Activated naive CD4-positive, alpha-beta T cell treated with anti-CD3 and anti-CD28 coated beads, Interleukin-2, amount 50 U/mL, for 24 hours (primary cell): ENCODE results near the gene PRKCQ.

Source experiments
- H3K27ac Mint-ChIP-seq: one replicate; pipeline ENCODE4 v1.8.0; 2021; ENCODE audit warnings: mild to moderate bottlenecking, mixed read lengths
- H3K27me3 Mint-ChIP-seq: one replicate; pipeline ENCODE4 v1.8.0; 2021; ENCODE audit warnings: mixed read lengths
- H3K36me3 Mint-ChIP-seq: one replicate; pipeline ENCODE4 v1.8.0; 2021; ENCODE audit warnings: mixed read lengths
- H3K4me1 Mint-ChIP-seq: one replicate; pipeline ENCODE4 v1.8.0; 2021; ENCODE audit warnings: mixed read lengths
- H3K4me3 Mint-ChIP-seq: one replicate; pipeline ENCODE4 v1.8.0; 2021; ENCODE audit warnings: mild to moderate bottlenecking, mixed read lengths
- H3K9me3 Mint-ChIP-seq: one replicate; pipeline ENCODE4 v1.8.0; 2021; ENCODE audit warnings: mixed read lengths

Gene PRKCQ

DNA sequence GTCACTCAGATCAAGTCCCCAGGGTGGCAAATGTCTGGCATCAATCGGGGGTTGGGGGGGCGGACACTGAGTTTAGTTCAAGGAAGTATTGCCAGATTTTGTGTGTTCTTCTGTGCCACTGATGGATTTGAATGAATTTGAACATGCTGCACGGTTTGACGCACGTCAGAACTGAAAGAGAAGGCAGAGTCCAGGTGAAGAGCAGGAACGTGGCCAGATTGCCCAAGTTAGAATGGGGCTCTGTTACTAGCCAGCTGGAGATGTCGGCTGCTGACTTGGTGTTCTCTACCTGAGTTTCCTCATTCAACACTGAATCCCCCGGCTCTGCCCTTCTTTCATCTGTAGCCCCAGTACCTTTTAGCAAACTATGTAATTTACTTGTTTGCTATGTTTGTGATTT is 180.2 kb downstream of the PRKCQ start:
- Mint-ChIP-seq H3K27me3 (no peaks in the 10 kb centered on the region), H3K4me3 (no peak overlapping the region), H3K27ac (no peak overlapping the region), H3K36me3 (no peaks in the 10 kb centered on the region), H3K4me1 (peaks cover 10% of the 10 kb centered on the region), H3K9me3 (no peaks in the 10 kb centered on the region)

DNA sequence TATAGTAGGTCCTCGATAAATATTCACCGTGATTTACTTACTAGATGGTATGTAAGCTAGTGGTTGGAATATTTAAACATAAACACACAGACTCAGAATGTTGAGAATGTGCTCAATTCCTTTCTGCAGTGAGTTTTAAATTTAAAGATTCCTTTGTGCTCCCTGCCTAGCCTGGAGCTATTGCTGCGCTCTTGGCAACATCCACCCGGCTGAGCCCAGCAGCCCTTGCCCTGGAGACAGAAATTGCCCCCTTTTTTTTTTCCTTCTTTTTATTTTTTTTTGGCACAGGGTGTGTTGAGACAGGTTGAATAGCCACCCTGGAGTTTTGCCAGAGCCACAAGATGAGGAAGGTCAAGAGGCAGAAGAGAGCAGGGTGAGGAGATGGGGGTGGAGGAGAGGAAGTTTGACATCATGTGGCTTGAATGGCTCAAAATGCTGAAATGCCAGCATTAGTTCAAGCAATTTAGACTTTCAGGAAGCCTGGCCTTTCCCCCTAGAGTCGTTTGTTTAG is 180.8 kb downstream of the PRKCQ start:
- no peaks in the 10 kb centered on the region for H3K27me3 Mint-ChIP-seq
- H3K27ac Mint-ChIP-seq = no peak overlapping the region
- no peaks in the 10 kb centered on the region for H3K36me3 Mint-ChIP-seq
- peaks cover 10% of the 10 kb centered on the region for H3K4me1 Mint-ChIP-seq
- no peak overlapping the region for H3K4me3 Mint-ChIP-seq
- H3K9me3 Mint-ChIP-seq = no peaks in the 10 kb centered on the region

DNA sequence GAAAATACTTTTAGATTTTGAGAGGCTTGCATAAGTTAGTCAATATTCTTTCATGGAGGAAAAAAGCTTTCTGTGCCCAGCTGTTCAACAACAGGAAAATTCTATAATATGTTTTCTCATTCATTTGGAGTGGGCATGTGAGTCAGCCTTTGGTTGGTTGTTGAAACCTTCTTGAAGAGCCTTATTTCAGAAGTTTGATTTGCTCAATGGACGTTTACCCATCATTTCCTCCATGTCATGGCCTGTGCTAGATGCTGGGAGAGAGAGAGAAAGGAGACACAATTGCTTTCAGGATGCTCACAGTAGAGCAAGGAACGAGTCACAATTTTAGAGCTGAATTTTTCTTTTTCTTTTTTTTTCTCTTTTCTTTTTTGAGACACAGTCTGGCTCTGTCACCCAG is 181.7 kb downstream of the PRKCQ start:
- no peaks in the 10 kb centered on the region for H3K27me3 Mint-ChIP-seq

DNA sequence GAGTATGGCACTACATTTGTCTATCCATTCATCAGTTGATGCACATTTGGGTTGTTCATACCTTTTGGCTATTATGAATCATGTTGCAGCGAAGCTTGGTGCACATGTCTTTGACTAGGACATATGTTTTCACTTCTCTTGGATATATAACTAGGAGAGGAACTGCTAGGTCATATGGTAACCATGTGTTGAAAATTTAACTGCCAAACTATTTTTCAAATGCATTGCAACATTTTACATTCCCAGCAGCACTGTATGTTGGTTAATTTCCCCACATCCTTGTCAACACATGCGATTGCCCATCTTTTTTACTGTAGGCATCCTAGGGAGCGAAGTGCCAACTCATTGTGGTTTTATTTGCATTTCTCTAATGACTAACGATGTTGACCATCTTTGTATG is 183.4 kb downstream of the PRKCQ start:
- Mint-ChIP-seq H3K4me1 (peaks cover 2% of the 10 kb centered on the region), H3K27me3 (no peaks in the 10 kb centered on the region), H3K9me3 (no peaks in the 10 kb centered on the region), H3K27ac (no peak overlapping the region), H3K36me3 (peaks cover 2% of the 10 kb centered on the region), H3K4me3 (no peak overlapping the region)

More for the DNA sequence above, 181.7 kb downstream of the PRKCQ start:
- H3K9me3 Mint-ChIP-seq = no peaks in the 10 kb centered on the region
- H3K27ac Mint-ChIP-seq = no peak overlapping the region
- no peak overlapping the region for H3K4me3 Mint-ChIP-seq
- peaks cover 10% of the 10 kb centered on the region for H3K4me1 Mint-ChIP-seq
- no peaks in the 10 kb centered on the region for H3K36me3 Mint-ChIP-seq

DNA sequence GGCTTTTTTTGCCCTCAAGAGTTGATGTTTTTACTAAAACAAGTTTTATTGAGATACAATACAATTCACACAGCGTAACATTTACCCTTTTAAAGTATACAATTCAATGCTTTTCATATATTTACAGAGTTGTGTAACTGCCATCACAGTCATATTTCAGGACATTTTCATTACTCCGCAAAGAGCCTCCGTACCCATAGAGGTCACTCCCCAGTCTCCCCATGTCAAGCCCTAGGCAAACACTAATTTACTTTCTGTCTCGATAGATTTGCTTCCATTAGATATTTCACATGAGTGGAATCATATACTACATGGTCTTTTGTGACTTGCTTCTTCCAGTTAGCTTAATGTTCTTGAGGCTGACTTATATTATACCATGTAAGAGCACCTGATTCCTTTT is 183.8 kb downstream of the PRKCQ start:
- no peaks in the 10 kb centered on the region for H3K4me1 Mint-ChIP-seq
- peaks cover 2% of the 10 kb centered on the region for H3K36me3 Mint-ChIP-seq

DNA sequence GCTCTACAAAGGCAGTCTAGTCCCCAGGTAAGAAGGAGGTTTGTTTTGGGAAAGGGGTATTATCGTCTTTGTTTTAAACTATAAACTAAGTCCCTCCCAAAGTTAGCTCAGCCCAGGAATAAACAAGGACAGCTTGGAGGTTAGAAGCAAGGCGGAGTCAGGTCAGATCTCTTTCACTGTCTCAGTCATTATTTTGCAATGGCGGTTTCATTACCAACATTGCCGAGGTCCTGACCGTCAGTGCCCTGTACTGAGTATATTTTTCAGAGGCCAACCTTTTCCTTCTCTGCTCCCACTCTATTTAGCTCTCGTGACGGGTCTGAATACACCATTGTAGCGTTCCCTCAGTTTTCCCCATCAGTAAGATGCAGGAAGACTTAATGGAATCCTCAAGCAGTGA is 184.5 kb downstream of the PRKCQ start:
- H3K9me3 Mint-ChIP-seq = peaks cover under 1% of the 10 kb centered on the region
- H3K4me3 Mint-ChIP-seq = no peak overlapping the region
- no peak overlapping the region for H3K27ac Mint-ChIP-seq
- H3K4me1 Mint-ChIP-seq = no peaks in the 10 kb centered on the region
- H3K36me3 Mint-ChIP-seq = peaks cover 4% of the 10 kb centered on the region
- H3K27me3 Mint-ChIP-seq = no peaks in the 10 kb centered on the region

More for the DNA sequence above, 183.8 kb downstream of the PRKCQ start:
- Mint-ChIP-seq H3K9me3 (no peaks in the 10 kb centered on the region), H3K27ac (no peak overlapping the region), H3K4me3 (no peak overlapping the region), H3K27me3 (no peaks in the 10 kb centered on the region)

DNA sequence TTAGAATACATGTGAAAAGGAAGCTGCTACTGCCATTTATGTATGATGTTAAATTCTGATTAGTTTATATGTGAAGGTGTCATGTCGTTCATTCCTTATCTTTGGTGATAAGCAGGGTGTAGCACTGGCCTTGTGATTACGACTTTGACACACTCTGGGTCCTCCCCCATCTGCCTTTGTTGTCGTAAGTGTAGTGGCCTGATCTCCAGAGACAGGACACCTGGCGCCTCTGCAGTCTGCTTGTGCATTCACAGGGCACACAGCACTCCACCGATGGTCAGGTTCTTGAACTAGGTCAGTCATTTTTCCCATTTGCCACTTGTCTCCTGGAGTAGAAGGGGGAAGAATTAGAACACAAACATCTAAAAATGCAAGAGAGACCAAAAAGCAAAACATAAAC is 186.0 kb downstream of the PRKCQ start:
- no peaks in the 10 kb centered on the region for H3K4me1 Mint-ChIP-seq
- peaks cover 14% of the 10 kb centered on the region for H3K36me3 Mint-ChIP-seq
- peaks cover 13% of the 10 kb centered on the region for H3K9me3 Mint-ChIP-seq
- H3K4me3 Mint-ChIP-seq = no peak overlapping the region
- no peak overlapping the region for H3K27ac Mint-ChIP-seq
- no peaks in the 10 kb centered on the region for H3K27me3 Mint-ChIP-seq

DNA sequence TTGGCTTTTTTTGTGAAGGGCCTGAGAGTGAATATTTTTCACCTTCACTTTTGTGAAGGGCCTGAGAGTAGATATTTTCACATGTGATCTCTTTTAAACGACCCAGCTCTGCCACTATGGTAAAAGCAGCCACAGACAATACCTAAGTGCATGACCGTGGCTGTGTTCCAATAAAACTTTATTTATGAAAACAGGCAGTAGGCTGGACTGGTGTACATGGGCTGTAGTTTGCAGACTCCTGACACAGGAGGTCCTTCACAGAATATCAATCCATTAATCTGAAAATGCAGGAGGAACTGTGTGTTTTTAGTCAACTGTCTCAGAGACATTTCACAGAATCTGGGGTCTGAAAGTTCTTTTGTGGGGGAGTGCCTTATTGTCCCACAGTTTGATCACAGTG is 186.9 kb downstream of the PRKCQ start:
- Mint-ChIP-seq H3K27ac (no peak overlapping the region), H3K4me3 (no peak overlapping the region)

DNA sequence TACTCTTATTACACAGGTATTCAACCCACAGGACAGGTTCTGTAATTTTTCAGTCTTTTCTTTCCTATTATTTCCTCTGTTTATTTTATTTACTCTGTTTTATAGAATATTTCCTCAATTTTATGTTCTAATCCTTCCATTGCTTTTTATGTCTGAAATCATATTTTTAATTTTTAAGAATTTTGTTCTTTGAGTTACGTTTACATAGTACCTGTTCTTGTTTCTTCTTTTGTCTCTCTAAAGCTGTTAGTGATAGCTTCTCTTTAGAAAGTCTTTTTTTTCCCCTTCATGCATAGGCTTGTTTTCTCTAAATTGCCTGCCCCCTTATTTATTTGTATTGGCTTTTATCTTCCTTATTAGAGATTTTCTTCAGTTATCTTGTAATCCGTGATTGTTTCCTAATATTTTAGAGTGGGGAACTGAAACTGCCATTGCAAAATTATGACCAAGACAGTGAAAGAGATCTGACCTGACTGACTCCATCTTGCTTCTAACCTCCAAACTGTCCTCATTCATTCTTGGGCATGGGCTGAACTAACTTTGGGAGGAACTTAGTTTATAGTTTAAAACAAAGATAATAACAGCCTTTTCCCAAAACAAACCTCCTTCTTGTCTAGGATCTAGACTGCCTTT is 189.7 kb downstream of the PRKCQ start:
- Mint-ChIP-seq H3K27me3 (no peaks in the 10 kb centered on the region), H3K4me3 (no peak overlapping the region), H3K36me3 (peaks cover 14% of the 10 kb centered on the region), H3K27ac (no peak overlapping the region), H3K4me1 (peaks cover 6% of the 10 kb centered on the region), H3K9me3 (peaks cover 13% of the 10 kb centered on the region)

More for the DNA sequence above, 186.9 kb downstream of the PRKCQ start:
- H3K36me3 Mint-ChIP-seq = peaks cover 14% of the 10 kb centered on the region
- H3K9me3 Mint-ChIP-seq = peaks cover 13% of the 10 kb centered on the region
- H3K27me3 Mint-ChIP-seq = no peaks in the 10 kb centered on the region
- peaks cover 3% of the 10 kb centered on the region for H3K4me1 Mint-ChIP-seq

DNA sequence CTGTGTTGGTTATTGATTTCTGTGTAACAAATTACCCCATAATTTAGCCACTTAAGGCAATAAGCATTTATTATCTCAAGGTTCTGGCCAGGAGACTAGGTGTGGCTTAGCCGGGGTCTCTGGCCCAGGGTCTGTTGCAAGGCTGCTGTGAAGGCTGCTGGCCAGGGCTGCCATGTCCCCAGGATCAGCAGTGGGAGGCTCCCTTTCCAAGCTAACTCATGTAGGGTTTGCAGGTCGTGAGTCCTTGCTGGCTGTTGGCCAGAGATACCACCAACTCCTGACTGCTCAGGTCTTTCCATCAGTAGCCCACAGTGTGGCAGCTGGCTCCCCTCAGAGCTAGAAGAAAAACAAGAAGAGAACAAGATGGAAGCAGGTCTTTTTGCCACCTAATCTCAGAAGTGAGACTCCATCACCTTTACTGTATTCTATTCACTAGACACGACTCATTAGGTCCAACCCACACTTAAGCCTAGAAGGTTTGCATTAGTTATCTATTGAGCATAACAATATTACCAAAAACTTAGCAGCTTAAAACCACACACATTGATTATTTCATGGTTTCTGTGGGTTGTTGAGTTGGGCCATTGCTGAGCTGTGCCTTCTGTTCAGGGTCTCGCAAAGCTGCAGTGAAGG is 191.7 kb downstream of the PRKCQ start:
- Mint-ChIP-seq H3K36me3 (peaks cover 14% of the 10 kb centered on the region), H3K27ac (peak overlapping the region; percentile 0), H3K4me3 (no peak overlapping the region)

DNA sequence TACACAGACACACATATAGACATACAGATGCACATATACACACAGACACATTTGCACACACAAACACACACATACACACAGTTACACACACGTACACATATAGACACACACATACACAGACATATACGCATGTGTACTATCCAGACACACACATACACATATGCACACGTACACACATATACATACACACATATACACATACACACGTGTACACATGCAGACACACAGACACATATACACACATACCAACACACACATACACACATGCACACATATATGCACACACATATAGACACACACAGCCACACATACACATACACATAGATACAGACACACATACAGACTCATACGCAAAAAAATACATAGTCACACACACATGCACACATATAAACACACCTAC is 193.1 kb downstream of the PRKCQ start:
- Mint-ChIP-seq H3K9me3 (peaks cover 13% of the 10 kb centered on the region), H3K4me1 (peaks cover 22% of the 10 kb centered on the region), H3K36me3 (peaks cover 12% of the 10 kb centered on the region), H3K4me3 (no peak overlapping the region), H3K27ac (no peak overlapping the region), H3K27me3 (no peaks in the 10 kb centered on the region)

More for the DNA sequence above, 191.7 kb downstream of the PRKCQ start:
- Mint-ChIP-seq H3K4me1 (peaks cover 7% of the 10 kb centered on the region), H3K27me3 (no peaks in the 10 kb centered on the region), H3K9me3 (peaks cover 13% of the 10 kb centered on the region)

DNA sequence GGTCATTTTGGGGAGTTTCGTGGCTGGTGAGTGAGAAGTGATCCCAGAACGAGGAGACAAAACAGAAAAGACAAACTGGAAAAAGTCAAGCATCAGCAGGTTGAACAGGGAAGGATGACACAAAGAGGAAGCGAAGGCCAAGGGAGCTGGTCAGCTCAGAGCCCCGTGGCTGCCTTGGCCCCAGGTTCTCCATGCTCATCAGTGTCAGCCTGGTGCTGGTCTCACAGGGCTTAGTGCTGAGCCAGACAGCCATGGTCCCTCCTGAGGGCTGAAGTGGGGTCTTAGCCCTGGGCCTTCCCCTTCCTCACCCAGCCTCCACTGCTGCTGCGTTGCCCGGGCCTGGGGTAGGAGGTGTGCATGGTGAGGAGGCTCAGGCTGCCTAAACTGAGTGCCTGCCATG is 193.7 kb downstream of the PRKCQ start:
- Mint-ChIP-seq H3K36me3 (peaks cover 12% of the 10 kb centered on the region), H3K27me3 (no peaks in the 10 kb centered on the region), H3K4me3 (no peak overlapping the region), H3K9me3 (peaks cover 13% of the 10 kb centered on the region), H3K27ac (peak overlapping the region; percentile 6), H3K4me1 (peaks cover 28% of the 10 kb centered on the region)

DNA sequence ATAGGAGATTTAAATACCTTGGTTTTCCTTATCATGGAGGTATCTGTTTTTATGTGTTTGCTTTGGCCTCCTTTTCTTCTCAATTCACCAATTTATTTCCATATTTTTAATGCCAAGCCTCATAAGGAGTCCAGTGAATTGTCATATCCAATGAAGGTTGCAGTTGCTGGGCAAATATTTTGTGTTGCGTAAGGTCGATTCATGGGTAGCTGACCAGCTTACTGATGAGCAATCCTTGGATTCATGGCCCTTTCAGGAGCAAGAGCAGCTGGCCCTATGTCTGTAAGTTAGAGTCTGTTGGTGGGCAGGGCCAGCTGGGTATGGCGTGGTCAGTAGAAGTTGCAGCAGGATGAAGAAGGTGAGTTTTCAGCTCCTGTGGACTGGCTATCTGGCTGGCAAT is 194.4 kb downstream of the PRKCQ start:
- H3K4me3 Mint-ChIP-seq = no peak overlapping the region
- peaks cover 15% of the 10 kb centered on the region for H3K36me3 Mint-ChIP-seq

DNA sequence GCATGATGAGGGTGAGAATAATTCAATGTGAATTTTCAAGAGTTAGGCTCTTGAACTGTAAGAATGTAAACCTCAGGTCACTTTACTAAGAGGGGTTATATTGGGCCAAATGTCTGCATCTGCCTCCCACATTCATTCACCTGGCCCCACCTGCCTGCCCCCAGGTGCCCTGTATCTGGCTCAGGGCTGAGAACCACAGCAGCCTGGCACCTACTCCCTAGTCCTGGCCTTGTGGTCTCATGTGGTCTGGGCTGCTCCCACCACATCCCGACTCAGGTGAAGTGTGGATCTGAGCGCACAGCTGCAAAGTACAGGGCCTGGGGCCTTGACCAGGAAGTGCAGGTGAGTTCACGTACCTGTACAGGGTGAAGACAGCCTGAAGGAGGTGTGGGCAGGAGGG is 195.2 kb downstream of the PRKCQ start:
- H3K9me3 Mint-ChIP-seq = peaks cover 5% of the 10 kb centered on the region
- H3K4me3 Mint-ChIP-seq = no peak overlapping the region
- peaks cover 12% of the 10 kb centered on the region for H3K36me3 Mint-ChIP-seq
- H3K4me1 Mint-ChIP-seq = peaks cover 34% of the 10 kb centered on the region
- H3K27ac Mint-ChIP-seq = no peak overlapping the region
- H3K27me3 Mint-ChIP-seq = no peaks in the 10 kb centered on the region

More for the DNA sequence above, 194.4 kb downstream of the PRKCQ start:
- Mint-ChIP-seq H3K4me1 (peaks cover 34% of the 10 kb centered on the region), H3K27ac (no peak overlapping the region), H3K27me3 (no peaks in the 10 kb centered on the region), H3K9me3 (peaks cover 13% of the 10 kb centered on the region)

DNA sequence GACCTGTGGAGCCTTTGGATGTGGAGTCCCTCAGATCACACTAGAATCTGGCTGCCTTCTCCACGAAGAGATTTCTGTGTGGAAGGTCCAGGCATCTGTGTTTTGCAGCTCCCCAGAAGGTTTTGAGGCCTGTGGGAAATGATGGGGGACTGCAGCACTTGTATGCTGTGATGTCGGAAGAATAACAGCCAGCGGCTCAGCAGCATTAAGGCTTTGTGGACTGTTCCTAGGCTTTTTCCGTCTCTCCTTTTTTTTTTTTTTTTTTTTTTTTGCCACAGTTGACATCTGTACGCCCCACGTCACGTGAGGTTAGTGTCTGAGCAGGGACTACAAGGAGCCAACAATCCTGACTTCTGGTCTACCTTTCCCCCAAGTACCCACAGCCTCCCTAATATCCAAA is 196.0 kb downstream of the PRKCQ start:
- Mint-ChIP-seq H3K9me3 (no peaks in the 10 kb centered on the region), H3K27me3 (no peaks in the 10 kb centered on the region), H3K4me1 (peaks cover 34% of the 10 kb centered on the region), H3K36me3 (peaks cover 8% of the 10 kb centered on the region), H3K27ac (no peak overlapping the region), H3K4me3 (no peak overlapping the region)

DNA sequence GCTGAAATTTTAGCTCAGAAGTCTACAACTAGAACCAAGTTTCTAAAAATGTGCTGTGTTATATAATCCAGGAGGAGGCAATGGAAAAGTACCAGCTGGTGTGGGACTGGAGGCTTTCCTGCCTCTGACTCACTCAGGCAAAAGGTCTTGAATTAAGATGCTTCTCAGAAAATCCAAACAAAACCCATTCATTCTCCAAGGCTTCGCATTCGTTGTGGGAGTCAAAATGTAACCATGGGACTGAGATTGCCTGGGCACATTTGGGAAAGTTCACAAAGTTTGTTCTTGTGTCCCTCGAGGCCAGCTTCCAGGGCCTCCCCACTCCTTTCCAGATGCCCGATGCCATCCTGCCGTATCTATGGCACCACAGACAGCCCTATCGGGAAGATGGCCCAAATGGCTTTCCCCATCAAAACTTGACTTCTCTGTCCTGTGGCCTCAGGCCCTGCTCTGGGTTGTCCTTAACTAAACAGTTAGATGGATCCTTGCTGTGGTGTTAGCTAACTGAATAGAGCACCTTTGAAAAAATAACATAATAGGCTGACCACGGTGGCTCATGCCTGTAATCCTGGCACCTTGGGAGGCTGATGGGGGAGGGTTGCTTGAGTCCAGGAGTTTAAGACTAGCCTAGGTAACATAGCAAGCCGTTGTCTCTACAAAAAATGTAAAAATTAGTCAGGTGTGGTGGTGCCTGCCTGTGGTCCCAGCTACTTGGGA is 196.8 kb downstream of the PRKCQ start:
- Mint-ChIP-seq H3K4me3 (no peak overlapping the region), H3K27ac (no peak overlapping the region), H3K4me1 (peaks cover 32% of the 10 kb centered on the region), H3K9me3 (no peaks in the 10 kb centered on the region), H3K27me3 (no peaks in the 10 kb centered on the region), H3K36me3 (peaks cover 8% of the 10 kb centered on the region)
